ENCODE results near the gene WDR91. TPM values are rescaled to one million over a fixed set of nuclear protein-coding genes. Genes with fewer than 3 reads are reported as not detected.

Gene WDR91
- total RNA-seq, 1 donor from 2014 or later: 5.4 TPM

GRCh38 chr7:135233570-135233969 is 22.2 kb upstream of the WDR91 start, which contains the start of gene STRA8:
STRA8 (plus strand) TSS chr7:135233838; CDS start chr7:135240525, 6,687 bp downstream.
- H3K36me3 Mint-ChIP-seq: no peaks in the 10 kb centered on the region
- peaks cover 8% of the 10 kb centered on the region for H3K27me3 Mint-ChIP-seq (ENCODE audit: insufficient read depth, low read depth)
- no peak within 1 kb of the TSS for H3K4me2 ChIP-seq
- no peak for DNase-seq (ENCODE audit: low spot score)
- no peak within 1 kb of the TSS for H3K27ac ChIP-seq
- H2AFZ ChIP-seq (replicated peaks): no peak within 1 kb of the TSS
- TF ChIP-seq, protein P1, sequence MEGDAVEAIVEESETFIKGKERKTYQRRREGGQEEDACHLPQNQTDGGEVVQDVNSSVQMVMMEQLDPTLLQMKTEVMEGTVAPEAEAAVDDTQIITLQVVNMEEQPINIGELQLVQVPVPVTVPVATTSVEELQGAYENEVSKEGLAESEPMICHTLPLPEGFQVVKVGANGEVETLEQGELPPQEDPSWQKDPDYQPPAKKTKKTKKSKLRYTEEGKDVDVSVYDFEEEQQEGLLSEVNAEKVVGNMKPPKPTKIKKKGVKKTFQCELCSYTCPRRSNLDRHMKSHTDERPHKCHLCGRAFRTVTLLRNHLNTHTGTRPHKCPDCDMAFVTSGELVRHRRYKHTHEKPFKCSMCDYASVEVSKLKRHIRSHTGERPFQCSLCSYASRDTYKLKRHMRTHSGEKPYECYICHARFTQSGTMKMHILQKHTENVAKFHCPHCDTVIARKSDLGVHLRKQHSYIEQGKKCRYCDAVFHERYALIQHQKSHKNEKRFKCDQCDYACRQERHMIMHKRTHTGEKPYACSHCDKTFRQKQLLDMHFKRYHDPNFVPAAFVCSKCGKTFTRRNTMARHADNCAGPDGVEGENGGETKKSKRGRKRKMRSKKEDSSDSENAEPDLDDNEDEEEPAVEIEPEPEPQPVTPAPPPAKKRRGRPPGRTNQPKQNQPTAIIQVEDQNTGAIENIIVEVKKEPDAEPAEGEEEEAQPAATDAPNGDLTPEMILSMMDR (IDR thresholded peaks at IDR 0.05): no peak
- TF ChIP-seq EZH2phosphoT487 (IDR thresholded peaks at IDR 0.05) (no peak), EZH2 (IDR thresholded peaks at IDR 0.05) (no peak)
- H3K9me3 Mint-ChIP-seq: no peaks in the 10 kb centered on the region
- no peaks in the 10 kb centered on the region for H3K36me3 ChIP-seq
- H3K4me1 ChIP-seq: no peaks in the 10 kb centered on the region
- H3F3A ChIP-seq (ENCODE audit: low read depth): no peaks in the 10 kb centered on the region
- no peaks in the 10 kb centered on the region for H3K27me3 ChIP-seq
- peaks cover 7% of the 10 kb centered on the region for H3K4me1 Mint-ChIP-seq
- H3K9me3 ChIP-seq (ENCODE audit: low read depth): no peaks in the 10 kb centered on the region
- no peak within 1 kb of the TSS for H3K27ac Mint-ChIP-seq
- no peak within 1 kb of the TSS for H3K4me3 Mint-ChIP-seq
- H4K20me1 ChIP-seq (ENCODE audit: low read depth): no peaks in the 10 kb centered on the region
- no peak within 1 kb of the TSS for H3K4me3 ChIP-seq
- no peaks in the 10 kb centered on the region for H3K79me2 ChIP-seq (ENCODE audit: low read depth)
- no peak within 1 kb of the TSS for H3K9ac ChIP-seq

DNA sequence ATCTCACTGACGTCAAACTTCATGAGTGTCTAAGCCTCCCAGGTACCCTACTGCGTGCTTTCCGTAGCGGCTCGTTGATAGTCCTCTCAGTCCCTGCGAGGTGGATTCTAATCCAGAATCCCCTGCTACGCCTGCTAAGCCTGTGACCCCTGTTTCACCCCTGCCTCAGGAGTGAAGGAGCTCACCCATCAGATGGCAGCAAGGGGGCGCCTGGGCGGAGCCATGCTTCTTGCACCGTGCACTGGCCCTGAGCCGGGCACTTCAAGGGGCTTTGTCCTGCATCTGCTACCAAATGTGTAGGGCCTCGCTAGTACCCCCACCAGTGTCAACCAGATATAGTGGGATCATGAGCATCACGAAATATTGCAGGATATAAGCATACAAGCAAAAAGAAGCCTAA is 21.4 kb upstream of the WDR91 start:
- Histone ChIP-seq H4K20me1 (ENCODE audit: low read depth) (no peaks in the 10 kb centered on the region), H3K27me3 (no peaks in the 10 kb centered on the region), H3K36me3 (no peaks in the 10 kb centered on the region), H3K9me3 (ENCODE audit: low read depth) (no peaks in the 10 kb centered on the region), H3K4me2 (no peak overlapping the region), H3K27ac (no peak overlapping the region), H3K79me2 (ENCODE audit: low read depth) (no peaks in the 10 kb centered on the region), H3K4me3 (no peak overlapping the region), H3K9ac (no peak overlapping the region), H3F3A (ENCODE audit: low read depth) (no peaks in the 10 kb centered on the region), H3K4me1 (no peaks in the 10 kb centered on the region), H2AFZ (replicated peaks) (no peak overlapping the region)
- Mint-ChIP-seq H3K9me3 (no peaks in the 10 kb centered on the region), H3K27ac (no peak overlapping the region), H3K4me3 (no peak overlapping the region), H3K4me1 (peaks cover 7% of the 10 kb centered on the region), H3K36me3 (no peaks in the 10 kb centered on the region), H3K27me3 (ENCODE audit: insufficient read depth, low read depth) (peaks cover 10% of the 10 kb centered on the region)
- peak; percentile 26 for DNase-seq (ENCODE audit: low spot score)
- TF ChIP-seq EZH2phosphoT487 (IDR thresholded peaks at IDR 0.05) (no peak), EZH2 (IDR thresholded peaks at IDR 0.05) (no peak)
- TF ChIP-seq, protein P1 (IDR thresholded peaks at IDR 0.05): peak; percentile 38

DNA sequence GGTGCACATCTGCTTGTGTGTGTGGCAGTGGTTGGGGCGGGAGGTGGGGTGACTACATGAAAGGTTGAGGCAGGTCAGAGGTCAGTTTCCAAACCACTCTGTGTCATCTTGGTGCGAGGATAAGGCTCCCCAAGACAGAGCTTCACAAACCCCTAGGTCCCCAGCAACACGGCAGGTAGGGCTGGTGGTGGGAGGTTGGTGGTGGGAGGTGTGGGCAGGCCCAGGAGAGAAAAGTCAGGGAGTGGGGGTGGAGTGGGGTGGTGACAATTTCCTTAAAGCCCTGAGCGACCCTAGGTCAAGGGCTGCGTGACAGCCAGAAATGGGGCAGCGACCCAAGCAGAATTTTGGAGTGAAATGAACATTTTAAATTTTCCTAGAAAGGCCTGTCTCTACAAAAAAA is 20.8 kb upstream of the WDR91 start:
- Histone ChIP-seq H2AFZ (replicated peaks) (no peak overlapping the region), H3K36me3 (no peaks in the 10 kb centered on the region), H4K20me1 (ENCODE audit: low read depth) (no peaks in the 10 kb centered on the region), H3K27me3 (no peaks in the 10 kb centered on the region), H3F3A (ENCODE audit: low read depth) (no peaks in the 10 kb centered on the region), H3K9ac (no peak overlapping the region), H3K4me3 (no peak overlapping the region), H3K27ac (no peak overlapping the region), H3K4me1 (no peaks in the 10 kb centered on the region), H3K79me2 (ENCODE audit: low read depth) (no peaks in the 10 kb centered on the region), H3K4me2 (no peak overlapping the region), H3K9me3 (ENCODE audit: low read depth) (no peaks in the 10 kb centered on the region)
- DNase-seq (ENCODE audit: low spot score): no peak
- Mint-ChIP-seq H3K4me3 (no peak overlapping the region), H3K4me1 (peaks cover 7% of the 10 kb centered on the region), H3K27me3 (ENCODE audit: insufficient read depth, low read depth) (peaks cover 6% of the 10 kb centered on the region), H3K27ac (no peak overlapping the region), H3K36me3 (no peaks in the 10 kb centered on the region), H3K9me3 (no peaks in the 10 kb centered on the region)
- TF ChIP-seq EZH2 (IDR thresholded peaks at IDR 0.05) (no peak), EZH2phosphoT487 (IDR thresholded peaks at IDR 0.05) (no peak)
- TF ChIP-seq, protein P1 (IDR thresholded peaks at IDR 0.05): no peak
